HEK293 (cell line): ENCODE data around the gene ARHGEF26.

Source experiments
- CTCF ChIA-PET: fragments of 350-600 bp; formaldehyde crosslinking; extraction: SDS; loops from one replicate; lab custom pipeline; 2021; ENCODE audit warnings: antibody characterized with exemption; lab: Yijun Ruan, JAX
- POLR2A ChIA-PET: fragments of 300-600 bp; formaldehyde crosslinking; extraction: SDS; loops from one replicate; lab custom pipeline; 2020; ENCODE audit warnings: antibody characterized with exemption, inconsistent platforms; lab: Yijun Ruan, JAX
- H3K27ac ChIP-seq: fragments of 200-500 bp; sonication (Bioruptor generic); 2 replicates; pipeline ENCODE4 v1.5.1; 2014; ENCODE audit warnings: low read depth, low read length, control low read depth, inconsistent platforms; ENCODE audit errors: extremely low read depth
- H3K36me3 ChIP-seq, 2 experiments: fragments of 200-500 bp in 1 of 2; sonication (Bioruptor generic) in 1 of 2; 1 replicate in 1 of 2; 2 replicates in 1 of 2; pipeline ENCODE4 v1.5.1; 2014 to 2017; ENCODE audit warnings: inconsistent platforms in 2 of 2, low read length in 2 of 2; ENCODE audit not compliant: control insufficient read depth in 2 of 2, insufficient read depth in 1 of 2
- H3K4me1 ChIP-seq: fragments of 200-500 bp; sonication (Bioruptor generic); 2 replicates; pipeline ENCODE4 v1.5.1; 2014; ENCODE audit warnings: mild to moderate bottlenecking, low read length, inconsistent platforms; ENCODE audit not compliant: control insufficient read depth, insufficient read depth
- H3K4me3 ChIP-seq: 2 replicates; pipeline ENCODE4 v1.5.1; 2011; ENCODE audit warnings: low read depth, mild to moderate bottlenecking, control low read depth, low read length, moderate library complexity
- H3K9me3 ChIP-seq: fragments of 200-500 bp; sonication (Bioruptor generic); 2 replicates; pipeline ENCODE4 v1.5.1; 2014; ENCODE audit warnings: low read depth, low read length, inconsistent platforms; ENCODE audit not compliant: control insufficient read depth, insufficient read depth
- CTCF ChIP-seq: fragments of 450-650 bp; formaldehyde crosslinking; IDR thresholded peaks from 2 replicates; pipeline ENCODE4 v1.5.1; 2016; ENCODE audit warnings: missing biosample characterization, missing genetic modification characterization
- GFI1B ChIP-seq: fragments of 450-650 bp; formaldehyde crosslinking; IDR thresholded peaks from 2 replicates; pipeline ENCODE4 v1.5.1; 2016; ENCODE audit warnings: missing biosample characterization, missing genetic modification characterization
- HOXC10 ChIP-seq: sonication (generic); formaldehyde crosslinking; IDR thresholded peaks from 2 replicates; pipeline ENCODE4 v1.8.1; 2023; ENCODE audit warnings: mild to moderate bottlenecking, missing genetic modification reagents
- KLF1 ChIP-seq: fragments of 450-650 bp; formaldehyde crosslinking; IDR thresholded peaks from 2 replicates; pipeline ENCODE4 v1.5.1; 2016; ENCODE audit warnings: missing biosample characterization, missing genetic modification characterization
- KLF8 ChIP-seq: fragments of 450-650 bp; formaldehyde crosslinking; IDR thresholded peaks from 2 replicates; pipeline ENCODE4 v1.5.1; 2016; ENCODE audit warnings: missing biosample characterization, missing genetic modification characterization
- MEIS1 ChIP-seq: sonication (generic); formaldehyde crosslinking; IDR thresholded peaks from 2 replicates; pipeline ENCODE4 v1.8.1; 2022; ENCODE audit warnings: missing genetic modification reagents, mild to moderate bottlenecking, borderline replicate concordance
- OVOL3 ChIP-seq: fragments of 450-650 bp; formaldehyde crosslinking; IDR thresholded peaks from 2 replicates; pipeline ENCODE4 v1.5.1; 2016; ENCODE audit warnings: missing biosample characterization, missing genetic modification characterization
- PATZ1 ChIP-seq: fragments of 450-650 bp; formaldehyde crosslinking; IDR thresholded peaks from 2 replicates; pipeline ENCODE4 v1.5.1; 2016; ENCODE audit warnings: missing biosample characterization, missing genetic modification characterization
- PRDM1 ChIP-seq: fragments of 450-650 bp; formaldehyde crosslinking; IDR thresholded peaks from 2 replicates; pipeline ENCODE4; 2016; ENCODE audit warnings: missing biosample characterization, missing genetic modification characterization
- PRDM4 ChIP-seq: fragments of 450-650 bp; formaldehyde crosslinking; IDR thresholded peaks from 2 replicates; pipeline ENCODE4 v1.5.1; 2017; ENCODE audit warnings: missing biosample characterization, missing genetic modification characterization
- ZBTB17 ChIP-seq: fragments of 450-650 bp; formaldehyde crosslinking; IDR thresholded peaks from 2 replicates; pipeline ENCODE4 v1.5.1; 2016; ENCODE audit warnings: missing biosample characterization, missing genetic modification characterization
- ZNF121 ChIP-seq: fragments of 450-650 bp; formaldehyde crosslinking; IDR thresholded peaks from 2 replicates; pipeline ENCODE4 v1.5.1; 2016; ENCODE audit warnings: missing biosample characterization, missing genetic modification characterization
- ZNF184 ChIP-seq: fragments of 450-650 bp; IDR thresholded peaks from 2 replicates; pipeline ENCODE4 v1.5.1; 2018; ENCODE audit warnings: missing biosample characterization, mild to moderate bottlenecking, missing genetic modification characterization
- ZNF2 ChIP-seq: fragments of 450-650 bp; formaldehyde crosslinking; IDR thresholded peaks from 2 replicates; pipeline ENCODE4 v1.5.1; 2016; ENCODE audit warnings: missing biosample characterization, missing genetic modification characterization
- ZNF214 ChIP-seq: fragments of 450-650 bp; formaldehyde crosslinking; IDR thresholded peaks from 2 replicates; pipeline ENCODE4 v1.5.1; 2017; ENCODE audit warnings: missing biosample characterization, mild to moderate bottlenecking, missing genetic modification characterization, borderline replicate concordance
- ZNF324 ChIP-seq: fragments of 450-650 bp; formaldehyde crosslinking; IDR thresholded peaks from 2 replicates; pipeline ENCODE4 v1.5.1; 2016; ENCODE audit warnings: missing biosample characterization, missing genetic modification characterization
- ZNF350 ChIP-seq: fragments of 450-650 bp; formaldehyde crosslinking; IDR thresholded peaks from 2 replicates; pipeline ENCODE4 v1.5.0; 2017; ENCODE audit warnings: missing biosample characterization, mild to moderate bottlenecking, missing genetic modification characterization
- ZNF473 ChIP-seq: fragments of 450-650 bp; formaldehyde crosslinking; IDR thresholded peaks from 2 replicates; pipeline ENCODE4 v1.5.1; 2017; ENCODE audit warnings: missing biosample characterization, missing genetic modification characterization
- ZNF510 ChIP-seq: fragments of 450-650 bp; formaldehyde crosslinking; IDR thresholded peaks from 2 replicates; pipeline ENCODE4 v1.5.1; 2018; ENCODE audit warnings: mild to moderate bottlenecking, missing genetic modification characterization, missing biosample characterization; ENCODE audit not compliant: insufficient replicate concordance
- ZNF544 ChIP-seq: fragments of 450-650 bp; formaldehyde crosslinking; IDR thresholded peaks from 2 replicates; pipeline ENCODE4 v1.5.0; 2017; ENCODE audit warnings: missing biosample characterization, missing genetic modification characterization
- ZNF561 ChIP-seq: fragments of 450-650 bp; IDR thresholded peaks from 2 replicates; pipeline ENCODE4 v1.5.1; 2018; ENCODE audit warnings: missing biosample characterization, missing genetic modification characterization, borderline replicate concordance
- ZNF596 ChIP-seq: fragments of 450-650 bp; IDR thresholded peaks from 2 replicates; pipeline ENCODE4 v1.5.0; 2018; ENCODE audit warnings: missing biosample characterization, mild to moderate bottlenecking, missing genetic modification characterization, moderate library complexity
- ZNF654 ChIP-seq: fragments of 450-650 bp; formaldehyde crosslinking; IDR thresholded peaks from 2 replicates; pipeline ENCODE4 v1.5.1; 2016; ENCODE audit warnings: low read depth, missing biosample characterization, missing genetic modification characterization
- ZNF658 ChIP-seq: fragments of 450-650 bp; formaldehyde crosslinking; IDR thresholded peaks from 2 replicates; pipeline ENCODE4; 2016; ENCODE audit warnings: missing biosample characterization, missing genetic modification characterization
- ZNF660 ChIP-seq: fragments of 450-650 bp; IDR thresholded peaks from 2 replicates; pipeline ENCODE4 v1.5.1; 2018; ENCODE audit warnings: missing biosample characterization, mild to moderate bottlenecking, missing genetic modification characterization
- ZNF76 ChIP-seq: fragments of 450-650 bp; formaldehyde crosslinking; IDR thresholded peaks from 2 replicates; pipeline ENCODE4; 2016; ENCODE audit warnings: low read depth, missing biosample characterization, missing genetic modification characterization, borderline replicate concordance
- ZNF785 ChIP-seq: fragments of 450-650 bp; formaldehyde crosslinking; IDR thresholded peaks from 2 replicates; pipeline ENCODE4 v1.5.1; 2016; ENCODE audit warnings: missing biosample characterization, missing genetic modification characterization
- ZSCAN18 ChIP-seq: fragments of 450-650 bp; formaldehyde crosslinking; IDR thresholded peaks from 2 replicates; pipeline ENCODE4 v1.5.1; 2016; ENCODE audit warnings: missing biosample characterization, missing genetic modification characterization

ARHGEF26 gene

GRCh38 chr3:154252759-154253638, 131.8 kb downstream of the ARHGEF26 start:
- Histone ChIP-seq H3K9me3 (no peaks in the 10 kb centered on the region), H3K36me3 (peaks cover 0 to 64% of the 10 kb centered on the region in 2 experiments; a peak in 1 of 3 replicates), H3K4me1 (no peaks in the 10 kb centered on the region), H3K27ac (no peak overlapping the region), H3K4me3 (no peak overlapping the region)
- TF ChIP-seq ZNF658 (tag by site-specific recombination): no peak
- TF ChIP-seq OVOL3 (tag by site-specific recombination): no peak
- peak; percentile 77 for TF ChIP-seq CTCF (tag by site-specific recombination)
- TF ChIP-seq ZNF654 (tag by site-specific recombination): peak; percentile 69
- TF ChIP-seq PRDM1 (tag by site-specific recombination): peak; percentile 59
- 0 out of 2 replicates have a peak, but pooled peaks have one; percentile 43 for TF ChIP-seq ZNF660 (tag by site-specific recombination)
- TF ChIP-seq ZBTB17 (tag by site-specific recombination): peak; percentile 38; the same call in 1 of the 2 replicates
- no peak for TF ChIP-seq ZNF596
- no peak for TF ChIP-seq ZNF510 (tag by site-specific recombination)
- 0 out of 2 replicates have a peak, but pooled peaks have one; percentile 18 for TF ChIP-seq ZNF2
- ChIA-PET CTCF (interaction anchor here (0.5 to 1.6 kb wide), 32 partner anchors 9 to 1228 kb away, joined by 3 to 6 read pairs (median 4); no protein-coding TSS in a partner anchor), POLR2A (no interaction called here)

- H3K4me3 ChIP-seq: no peak overlapping the region
- CTCF ChIA-PET: interaction anchor here (0.7 to 1.6 kb wide), 4 partner anchors 9 to 161 kb away, joined by 3 to 6 read pairs (median 5); no protein-coding TSS in a partner anchor
- POLR2A ChIA-PET: no interaction called here
- H3K4me1 ChIP-seq: no peaks in the 10 kb centered on the region
- H3K27ac ChIP-seq: no peak overlapping the region
- no peaks in the 10 kb centered on the region for H3K9me3 ChIP-seq
- TF ChIP-seq GFI1B (tag by site-specific recombination) (no peak), ZNF561 (tag by site-specific recombination) (no peak), ZNF76 (tag by site-specific recombination) (no peak), KLF1 (no peak), ZNF473 (tag by site-specific recombination) (no peak), MEIS1 (no peak), ZNF184 (no peak), KLF8 (tag by site-specific recombination) (no peak), ZNF544 (tag by site-specific recombination) (no peak), ZNF324 (no peak), ZNF214 (no peak), ZNF121 (tag by site-specific recombination) (no peak), HOXC10 (CRISPR knock-in tag) (no peak), ZSCAN18 (tag by site-specific recombination) (no peak), ZNF785 (tag by site-specific recombination) (no peak), PRDM4 (tag by site-specific recombination) (no peak), PATZ1 (tag by site-specific recombination) (no peak), ZNF350 (tag by site-specific recombination) (no peak)
- peaks cover 0 to 72% of the 10 kb centered on the region in 2 experiments; a peak in 1 of 3 replicates for H3K36me3 ChIP-seq
Measured at GRCh38 chr3:154254527-154254926, 133.3 kb downstream of the ARHGEF26 start.
